H1 (cell line): ENCODE measurements around the gene RGMB. TPM values are rescaled to one million over a fixed set of nuclear protein-coding genes. Genes with fewer than 3 reads are reported as not detected.

ENCODE experiments used
- CTCF ChIA-PET: fragments of 300-600 bp; sonication (Branson Sonifier 250); formaldehyde crosslinking; loops from one replicate; lab custom pipeline; 2021; ENCODE audit not compliant: partially characterized antibody; lab: Charles Lee
- POLR2A ChIA-PET: fragments of 300-600 bp; sonication (Branson Sonifier 250); formaldehyde crosslinking; loops from one replicate; lab custom pipeline; 2021; ENCODE audit warnings: inconsistent platforms; ENCODE audit not compliant: partially characterized antibody; lab: Charles Lee
- DNase-seq, 2 experiments: peaks; one replicate each; pipeline versions ENCODE4 v3.0.0 to v3.0.0-alpha.2; 2010 to 2022; ENCODE audit warnings: low spot score in 2 of 2, low read depth in 1 of 2, mixed read lengths in 1 of 2
- FAIRE-seq: peaks from 2 replicates; lab custom pipeline; 2011; peaks lifted over from hg19 to GRCh38; lab: Jason Lieb, UNC
- H2AFZ ChIP-seq: 2 replicates; pipeline ENCODE4 v1.8.1; 2012; ENCODE audit warnings: low read length, inconsistent platforms
- H2AK5ac ChIP-seq: 2 replicates; pipeline ENCODE4 v1.6.1; 2013; ENCODE audit warnings: low read depth, low read length
- H2BK120ac ChIP-seq: replicated peaks from 2 replicates; pipeline ENCODE3; 2013; ENCODE audit warnings: low read depth, low read length, inconsistent platforms
- H2BK12ac ChIP-seq: 2 replicates; pipeline ENCODE4 v1.6.1; 2013; ENCODE audit warnings: low read depth, low read length
- H2BK15ac ChIP-seq: 2 replicates; pipeline ENCODE4 v1.6.1; 2013; ENCODE audit warnings: low read length
- H2BK20ac ChIP-seq: 2 replicates; pipeline ENCODE4 v1.6.1; 2013; ENCODE audit warnings: low read length
- H2BK5ac ChIP-seq: 2 replicates; pipeline ENCODE4 v1.6.1; 2013; ENCODE audit warnings: low read depth, low read length
- H3K14ac ChIP-seq: 2 replicates; pipeline ENCODE4 v1.6.1; 2013; ENCODE audit warnings: inconsistent platforms; ENCODE audit not compliant: insufficient read length
- H3K18ac ChIP-seq: 2 replicates; pipeline ENCODE4 v1.6.1; 2013; ENCODE audit warnings: low read length; ENCODE audit errors: extremely low read depth
- H3K23ac ChIP-seq: 2 replicates; pipeline ENCODE4 v1.6.1; 2013; ENCODE audit warnings: inconsistent platforms; ENCODE audit not compliant: insufficient read length
- H3K23me2 ChIP-seq: 2 replicates; pipeline ENCODE4 v1.6.1; 2013; ENCODE audit warnings: low read depth, low read length
- H3K27ac ChIP-seq: 2 replicates; pipeline ENCODE4 v1.6.1; 2011; ENCODE audit warnings: low read depth, low read length, inconsistent platforms
- H3K27me3 ChIP-seq, 4 experiments: replicated peaks in 1 of 4; 1 replicate in 1 of 4; 2 replicates in 3 of 4; pipeline versions ENCODE4 v1.6.1 to v1.8.1; 2011 to 2013; ENCODE audit warnings: low read length in 3 of 4, mild to moderate bottlenecking in 3 of 4, inconsistent platforms in 2 of 4, mixed read lengths in 2 of 4, moderate library complexity in 1 of 4; ENCODE audit not compliant: control insufficient read depth in 3 of 4, insufficient read depth in 3 of 4; ENCODE audit errors: extremely low read depth in 1 of 4
- H3K36me3 ChIP-seq, 4 experiments: 2 replicates each; pipeline versions ENCODE4 v1.6.1 to v1.8.1; 2011 to 2013; ENCODE audit warnings: mild to moderate bottlenecking in 4 of 4, low read length in 3 of 4, moderate library complexity in 2 of 4, control low read depth in 1 of 4, inconsistent platforms in 1 of 4; ENCODE audit not compliant: insufficient read depth in 4 of 4, control insufficient read depth in 2 of 4
- H3K4ac ChIP-seq: replicated peaks from 2 replicates; pipeline ENCODE3; 2013; ENCODE audit warnings: low read length, low read depth, mixed read lengths, inconsistent platforms; ENCODE audit not compliant: insufficient read length
- H3K4me1 ChIP-seq, 4 experiments: replicated peaks in 1 of 4; 1 replicate in 1 of 4; 2 replicates in 3 of 4; pipeline versions ENCODE4 v1.6.1 to v1.8.1; 2011 to 2013; ENCODE audit warnings: low read length in 3 of 4, inconsistent platforms in 2 of 4, mixed read lengths in 1 of 4; ENCODE audit not compliant: insufficient read depth in 4 of 4, control insufficient read depth in 3 of 4
- H3K4me2 ChIP-seq, 2 experiments: 2 replicates each; pipeline versions ENCODE4 v1.6.1 to v1.8.1; 2011 to 2013; ENCODE audit warnings: low read depth in 2 of 2, low read length in 2 of 2, control low read depth in 1 of 2, inconsistent platforms in 1 of 2, mild to moderate bottlenecking in 1 of 2; ENCODE audit not compliant: insufficient read depth in 1 of 2
- H3K4me3 ChIP-seq, 4 experiments: fragments of 200-600, 300-600 bp in 1 of 4; sonication (generic), shearing (Covaris generic), sonication (Bioruptor Twin) in 1 of 4; 2 replicates each; pipeline versions ENCODE4 v1.5.1 to v1.8.1; 2011 to 2016; ENCODE audit warnings: low read length in 4 of 4, low read depth in 3 of 4, control low read depth in 2 of 4, inconsistent platforms in 2 of 4, mild to moderate bottlenecking in 2 of 4, mixed read lengths in 1 of 4, moderate library complexity in 1 of 4; ENCODE audit not compliant: insufficient read depth in 2 of 4; ENCODE audit errors: extremely low read depth in 1 of 4
- H3K56ac ChIP-seq: replicated peaks from 2 replicates; pipeline ENCODE3; 2013; ENCODE audit warnings: low read depth, mild to moderate bottlenecking, mixed read lengths, low read length, inconsistent platforms; ENCODE audit not compliant: insufficient read length
- H3K79me1 ChIP-seq: 2 replicates; pipeline ENCODE4 v1.6.1; 2013; ENCODE audit warnings: low read depth, low read length, control low read depth
- H3K79me2 ChIP-seq, 2 experiments: 2 replicates each; pipeline versions ENCODE4 v1.6.1 to v1.8.1; 2012 to 2013; ENCODE audit warnings: low read length in 2 of 2, mild to moderate bottlenecking in 2 of 2, inconsistent platforms in 1 of 2; ENCODE audit not compliant: insufficient read depth in 2 of 2, control insufficient read depth in 1 of 2
- H3K9ac ChIP-seq, 4 experiments: replicated peaks in 1 of 4; 1 replicate in 1 of 4; 2 replicates in 3 of 4; pipeline versions ENCODE4 v1.6.1 to v1.8.1; 2011 to 2013; ENCODE audit warnings: low read depth in 3 of 4, low read length in 3 of 4, control low read depth in 2 of 4, mild to moderate bottlenecking in 2 of 4, moderate library complexity in 2 of 4, inconsistent platforms in 1 of 4; ENCODE audit errors: extremely low read depth in 1 of 4
- H3K9me3 ChIP-seq, 2 experiments: 2 replicates each; pipeline versions ENCODE4 v1.6.1 to v1.8.1; 2012 to 2013; ENCODE audit warnings: mild to moderate bottlenecking in 2 of 2, moderate library complexity in 2 of 2, control low read depth in 1 of 2, inconsistent platforms in 1 of 2, low read depth in 1 of 2, low read length in 1 of 2, mixed read lengths in 1 of 2; ENCODE audit not compliant: insufficient read depth in 2 of 2
- H4K20me1 ChIP-seq, 2 experiments: replicated peaks in 1 of 2; 2 replicates each; pipeline versions ENCODE3 to v1.8.1; 2011 to 2013; ENCODE audit warnings: inconsistent platforms in 2 of 2, low read length in 2 of 2, mild to moderate bottlenecking in 1 of 2; ENCODE audit not compliant: insufficient read depth in 2 of 2, control insufficient read depth in 1 of 2
- H4K5ac ChIP-seq: 2 replicates; pipeline ENCODE4 v1.6.1; 2013; ENCODE audit warnings: low read length, low read depth, mixed read lengths, inconsistent platforms; ENCODE audit not compliant: insufficient read length
- H4K8ac ChIP-seq: 2 replicates; pipeline ENCODE4 v1.8.0; 2013; ENCODE audit warnings: mild to moderate bottlenecking, moderate library complexity, low read length, inconsistent platforms; ENCODE audit not compliant: insufficient read depth; ENCODE audit errors: extremely low read depth
- H4K91ac ChIP-seq: replicated peaks from 2 replicates; pipeline ENCODE3; 2013; ENCODE audit warnings: low read length, mixed read lengths, inconsistent platforms; ENCODE audit not compliant: insufficient read length
- CHD1 ChIP-seq: IDR thresholded peaks from 2 replicates; pipeline ENCODE4 v1.6.1; 2012; ENCODE audit warnings: low read depth, low read length, improper control_type of control experiment
- CHD2 ChIP-seq: IDR thresholded peaks from 2 replicates; pipeline ENCODE4 v1.6.1; 2012; ENCODE audit warnings: low read length, improper control_type of control experiment
- POLR2A ChIP-seq, 2 experiments: IDR thresholded peaks; 1 replicate in 1 of 2; 2 replicates in 1 of 2; pipeline ENCODE4 v1.6.1; 2011; ENCODE audit warnings: low read depth in 2 of 2, low read length in 2 of 2, mild to moderate bottlenecking in 2 of 2; ENCODE audit errors: control extremely low read depth in 1 of 2
- RNF2 ChIP-seq: fragments of 200-900, 300-1000 bp; sonication (generic); IDR thresholded peaks from 2 replicates; pipeline ENCODE4 v1.7.1; 2016; ENCODE audit warnings: borderline replicate concordance, low read depth, mild to moderate bottlenecking, antibody characterized with exemption, low read length; ENCODE audit not compliant: poor library complexity, severe bottlenecking; ENCODE audit errors: missing control alignments
- SAP30 ChIP-seq: fragments of 300-600 bp; sonication (generic); IDR thresholded peaks from 2 replicates; pipeline ENCODE4 v1.7.1; 2012; ENCODE audit warnings: low read length, moderate library complexity, mild to moderate bottlenecking, inconsistent platforms; ENCODE audit not compliant: insufficient read depth, insufficient replicate concordance
- SP1 ChIP-seq: IDR thresholded peaks from 2 replicates; pipeline ENCODE4 v1.6.1; 2011; ENCODE audit warnings: low read depth, low read length
- SP2 ChIP-seq: IDR thresholded peaks from 2 replicates; pipeline ENCODE4 v1.6.1; 2012; ENCODE audit warnings: mild to moderate bottlenecking, low read length, inconsistent platforms
- SP4 ChIP-seq: IDR thresholded peaks from 2 replicates; pipeline ENCODE4 v1.6.1; 2012; ENCODE audit warnings: low read length, inconsistent platforms
- TAF1 ChIP-seq: IDR thresholded peaks from 2 replicates; pipeline ENCODE4 v1.6.1; 2011; ENCODE audit warnings: mild to moderate bottlenecking, low read depth, low read length
- TEAD4 ChIP-seq: IDR thresholded peaks from 2 replicates; pipeline ENCODE4 v1.6.1; 2012; ENCODE audit warnings: low read depth, low read length, inconsistent platforms, mixed read lengths
- ZNF274 ChIP-seq: IDR thresholded peaks from 2 replicates; pipeline ENCODE4 v1.7.0; 2012; ENCODE audit warnings: low read length, borderline replicate concordance; ENCODE audit errors: extremely low read depth
- WGBS, 2 experiments: shearing (Covaris generic) in 1 of 2; methylation state at CpG; one replicate each; pipeline versions ENCODE4 v1.1.6 to v1.1.7; 2013 to 2015; ENCODE audit warnings: low lambda C conversion rate in 2 of 2, mixed read lengths in 2 of 2, inconsistent platforms in 1 of 2, low coverage in 1 of 2, missing lambda C conversion rate in 1 of 2; ENCODE audit not compliant: insufficient replicate concordance in 2 of 2, insufficient coverage in 1 of 2, insufficient read length in 1 of 2; ENCODE audit errors: extremely low coverage in 1 of 2, missing lambda C conversion rate in 1 of 2; 5-methylcytosine and 5-hydroxymethylcytosine counted together
- polyA plus RNA-seq, 7 experiments: library from polyadenylated mRNA; depleted of rRNA in 3 of 7; stranded (reverse) in 5 of 7; unstranded in 2 of 7; fragments of >200 nt in 5 of 7; fragments of 200-250 nt in 2 of 7; gene quantifications; 1 replicate in 5 of 7; 2 replicates in 1 of 7; 4 replicates in 1 of 7; pipeline versions ENCODE4 v1.2.1 to v1.2.3, GENCODE V29; 2011 to 2013; ENCODE audit warnings: missing spikeins in 2 of 7, mixed read lengths in 2 of 7
- total RNA-seq: library from RNA; stranded (reverse); fragmentation: NEBNext Ultra II Directional; extraction: Animal tissue kit (Norgen Biotek cat#: 25700); gene quantifications from 2 replicates; pipeline ENCODE4 v1.2.1, GENCODE V29; 2021
- TF ChIP-seq, protein P1 (sequence below): IDR thresholded peaks from 2 replicates; pipeline ENCODE4 v1.6.1; 2011; ENCODE audit warnings: low read length, improper control_type of control experiment
- TF ChIP-seq, protein P2 (sequence below): IDR thresholded peaks from 2 replicates; pipeline ENCODE4 v1.6.1; 2012; ENCODE audit warnings: inconsistent platforms

Gene RGMB
- total and polyA plus RNA-seq, 2 of the 8 experiments (the other 6 are each of a cell fraction or from before 2014, with no cell fraction given) = 11.7 to 27.0 TPM

DNA sequence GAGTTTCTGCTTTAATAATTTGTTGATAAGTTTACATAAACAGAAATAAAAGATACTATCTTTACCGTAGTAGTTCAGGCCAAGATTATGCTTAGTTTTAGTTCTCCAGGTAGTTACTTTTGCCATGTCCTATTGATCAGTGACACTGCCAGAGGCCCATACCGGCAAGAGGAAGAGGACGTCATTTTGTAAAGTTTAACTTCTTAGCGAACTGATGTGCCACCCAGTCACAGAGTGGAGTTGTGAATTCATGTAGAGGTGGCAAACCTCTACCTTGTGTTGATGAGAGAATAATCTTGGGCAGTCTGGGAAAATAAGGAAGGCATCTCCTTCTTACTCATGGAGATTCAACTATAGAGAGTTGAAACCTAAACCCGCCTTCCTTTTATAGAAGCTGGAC is 21.8 kb downstream of the RGMB start:
- H3K23ac ChIP-seq = no peak overlapping the region
- no peak overlapping the region for H2BK120ac ChIP-seq
- no peak overlapping the region for H2BK20ac ChIP-seq
- no peak overlapping the region for H2BK15ac ChIP-seq
- WGBS, 2 experiments = 86% methylated on average over 5 of the region's 5 CpGs; no CpG with 5 or more reads in 1 of the 2 experiments
- peaks cover 0 to 28% of the 10 kb centered on the region in 2 experiments; a peak in 2 of 4 replicates for H3K79me2 ChIP-seq
- no peak overlapping the region for H3K56ac ChIP-seq
- H3K4me2 ChIP-seq = no peak overlapping the region
- H4K20me1 ChIP-seq = peaks cover 2 to 10% of the 10 kb centered on the region in 2 experiments
- peaks cover 4 to 14% (median 7%) of the 10 kb centered on the region in 4 experiments; a peak in 6 of 8 replicates for H3K36me3 ChIP-seq
- no peak overlapping the region for H3K4me3 ChIP-seq
- no peak overlapping the region for H3K14ac ChIP-seq
- no peak overlapping the region for H2BK12ac ChIP-seq
- H3K27me3 ChIP-seq = no peaks in the 10 kb centered on the region
- H3K4ac ChIP-seq = no peak overlapping the region
- no peak overlapping the region for H4K5ac ChIP-seq
- no peak overlapping the region for H2AK5ac ChIP-seq
- no peaks in the 10 kb centered on the region for H3K9me3 ChIP-seq
- no peak overlapping the region for H3K9ac ChIP-seq
- no peak overlapping the region for H4K91ac ChIP-seq
- H3K27ac ChIP-seq = no peak overlapping the region
- H3K23me2 ChIP-seq = no peaks in the 10 kb centered on the region
- DNase-seq (no peak), FAIRE-seq (no peak)
- no peak overlapping the region for H2BK5ac ChIP-seq
- no peak overlapping the region for H2AFZ ChIP-seq
- H3K79me1 ChIP-seq = peaks cover 6% of the 10 kb centered on the region
- peaks cover 3 to 10% (median 6%) of the 10 kb centered on the region in 4 experiments; a peak in 4 of 7 replicates for H3K4me1 ChIP-seq
- ChIA-PET CTCF (interaction anchor here (0.7 to 5.6 kb wide), 15 partner anchors 10 to 1295 kb away, joined by 3 to 81 read pairs (median 4); partner anchors contain the start of gene RGMB), POLR2A (interaction anchor here (0.7 to 3.2 kb wide), 7 partner anchors 10 to 1152 kb away, joined by 3 to 23 read pairs (median 6); no protein-coding TSS in a partner anchor)
- no peak overlapping the region for H4K8ac ChIP-seq
- H3K18ac ChIP-seq = no peak overlapping the region
- no peak for TF ChIP-seq SP2
- no peak for TF ChIP-seq SP4
- TF ChIP-seq CHD1 = no peak
- no peak for TF ChIP-seq TAF1
- no peak for TF ChIP-seq SAP30
- no peak for TF ChIP-seq CHD2
- TF ChIP-seq, protein P1, sequence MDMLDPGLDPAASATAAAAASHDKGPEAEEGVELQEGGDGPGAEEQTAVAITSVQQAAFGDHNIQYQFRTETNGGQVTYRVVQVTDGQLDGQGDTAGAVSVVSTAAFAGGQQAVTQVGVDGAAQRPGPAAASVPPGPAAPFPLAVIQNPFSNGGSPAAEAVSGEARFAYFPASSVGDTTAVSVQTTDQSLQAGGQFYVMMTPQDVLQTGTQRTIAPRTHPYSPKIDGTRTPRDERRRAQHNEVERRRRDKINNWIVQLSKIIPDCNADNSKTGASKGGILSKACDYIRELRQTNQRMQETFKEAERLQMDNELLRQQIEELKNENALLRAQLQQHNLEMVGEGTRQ = no peak
- no peak for TF ChIP-seq POLR2A (IDR thresholded peaks at IDR 0.05; ENCODE audit: control extremely low read depth in 1 of 2, low read depth in 2 of 2, low read length in 2 of 2)
- no peak for TF ChIP-seq ZNF274
- TF ChIP-seq TEAD4 = no peak
- no peak for TF ChIP-seq SP1
- no peak for TF ChIP-seq RNF2
- TF ChIP-seq, protein P2, sequence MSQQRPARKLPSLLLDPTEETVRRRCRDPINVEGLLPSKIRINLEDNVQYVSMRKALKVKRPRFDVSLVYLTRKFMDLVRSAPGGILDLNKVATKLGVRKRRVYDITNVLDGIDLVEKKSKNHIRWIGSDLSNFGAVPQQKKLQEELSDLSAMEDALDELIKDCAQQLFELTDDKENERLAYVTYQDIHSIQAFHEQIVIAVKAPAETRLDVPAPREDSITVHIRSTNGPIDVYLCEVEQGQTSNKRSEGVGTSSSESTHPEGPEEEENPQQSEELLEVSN = no peak
